Activated effector memory CD4-positive, alpha-beta T cell treated with anti-CD3 and anti-CD28 coated beads, Interleukin-2, amount 50 U/mL, for 16 hours (primary cell): Measurements from ENCODE around the gene SPDL1.
"Not testable (repeated sequence)": the region's sequence is repeated elsewhere in the genome, so short reads cannot be mapped to it uniquely, and the experiment has no call there.

Experiments
- DNase-seq: peaks from one replicate; pipeline ENCODE4 v3.0.0-alpha.2; 2020

Gene SPDL1

GRCh38 chr5:169574134-169574646 is 9.4 kb upstream of the SPDL1 start:
- no peak for DNase-seq

DNA sequence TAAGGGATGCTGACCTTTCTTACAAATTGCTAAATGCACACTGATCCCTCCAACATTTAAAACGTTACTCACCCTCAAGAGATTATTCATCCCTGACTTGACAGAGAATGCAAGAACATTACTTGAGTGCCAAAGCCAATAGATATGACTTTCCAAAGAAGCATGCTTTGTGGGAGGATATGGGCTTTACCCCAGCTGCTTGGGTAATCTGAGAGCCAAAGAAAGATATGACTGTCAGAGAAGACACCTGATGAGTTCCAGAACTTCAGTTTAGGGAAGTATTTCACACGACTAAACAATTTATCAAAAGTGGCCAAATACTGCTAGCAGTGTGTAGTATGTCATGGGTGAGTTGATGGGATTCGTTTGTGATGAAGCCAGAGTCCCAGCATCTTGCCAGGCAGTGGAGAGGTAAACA is 7.4 kb upstream of the SPDL1 start:
- no peak for DNase-seq

DNA sequence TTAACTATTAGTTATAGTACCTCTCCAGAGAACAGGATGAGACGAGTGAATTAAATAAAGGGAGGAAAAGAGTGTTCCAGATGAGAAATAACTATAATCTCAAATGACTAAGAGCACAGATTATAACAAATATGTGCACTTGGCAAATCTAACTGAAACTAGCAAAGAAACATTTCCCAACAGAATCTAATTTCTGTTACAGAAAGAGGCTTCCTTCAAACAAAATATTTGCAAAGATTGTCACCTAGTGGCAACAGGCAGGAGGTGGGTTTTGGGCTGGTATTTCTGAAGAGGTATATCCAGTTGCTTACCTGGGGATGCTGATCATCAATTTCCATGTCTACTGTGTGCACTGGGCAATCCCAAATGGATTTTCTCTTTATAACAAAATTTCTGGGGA is 5.6 kb upstream of the SPDL1 start:
- DNase-seq, result no peak

DNA sequence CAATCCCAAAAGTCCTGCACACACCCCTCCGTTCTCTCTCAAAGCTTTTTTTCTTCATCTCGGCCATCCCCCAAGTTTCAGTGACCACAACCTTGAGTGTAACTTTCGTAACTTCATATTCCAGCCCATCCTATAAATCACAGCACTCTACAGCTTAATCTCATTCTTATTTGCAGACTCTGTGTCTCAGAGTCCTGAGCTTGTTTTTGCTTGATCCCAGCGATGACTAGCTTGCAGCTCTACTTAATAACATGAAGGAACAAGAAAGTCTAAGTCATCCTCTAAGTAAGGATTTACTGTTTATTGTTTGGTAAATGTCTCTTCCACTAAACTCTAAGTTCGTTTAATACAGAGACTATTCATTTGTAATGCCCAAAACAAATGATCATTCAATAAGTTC is 2.6 kb upstream of the SPDL1 start:
- no peak for DNase-seq

DNA sequence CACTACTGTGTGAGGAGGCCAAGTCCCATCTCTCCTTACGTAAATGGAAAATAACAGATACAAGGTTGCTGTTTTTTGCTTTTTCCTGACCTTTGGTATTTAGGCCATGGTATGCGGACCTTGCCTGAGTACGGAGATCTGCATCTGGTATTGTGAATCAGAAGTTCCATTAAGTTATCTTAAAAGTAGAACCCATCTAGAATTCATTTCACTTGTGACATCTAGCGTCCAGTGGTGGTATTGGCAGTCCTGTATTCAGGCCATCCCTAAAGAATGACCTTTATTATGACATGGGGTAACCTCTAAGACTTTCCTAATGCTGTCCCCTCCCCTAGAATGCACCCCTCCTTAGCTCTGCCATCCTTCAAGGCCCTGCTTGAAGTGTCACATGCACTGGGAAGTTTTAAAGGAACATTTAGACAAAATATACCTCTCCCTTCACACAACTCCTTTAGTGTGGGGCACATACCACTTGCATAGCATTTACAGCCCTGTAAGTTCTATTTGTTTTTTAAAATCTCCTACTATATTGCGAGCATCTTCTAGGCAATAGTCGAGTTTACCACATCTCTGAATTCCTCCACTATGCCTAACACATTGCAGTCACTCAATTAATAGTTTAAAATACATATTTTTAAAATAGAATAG is 1.9 kb upstream of the SPDL1 start:
- DNase-seq, result peak; percentile 81

GRCh38 chr5:169583101-169583423 is 511 bp upstream of the SPDL1 start:
- no peak for DNase-seq

- DNase-seq, result no peak
Measured at GRCh38 chr5:169584998-169585451, 1.5 kb downstream of the SPDL1 start.

DNA sequence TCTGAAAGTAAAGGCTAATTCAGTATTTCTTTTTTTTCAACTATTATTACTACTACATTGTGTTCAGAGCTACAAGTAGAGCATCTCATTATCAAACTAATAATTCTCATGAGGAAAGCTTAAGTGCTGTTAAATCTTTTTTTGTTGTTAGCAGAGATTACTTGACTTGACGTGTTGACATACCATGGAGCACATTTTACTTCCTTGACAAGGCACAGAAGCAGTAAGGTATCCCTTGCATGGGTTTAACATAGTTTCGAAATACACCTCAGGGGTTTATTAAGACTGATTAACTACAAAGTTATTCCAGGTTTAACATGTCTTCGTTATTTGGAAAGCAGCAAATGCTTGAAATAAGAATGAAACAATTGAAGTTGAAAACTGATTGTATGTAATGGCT is 7.0 kb downstream of the SPDL1 start:
- no peak for DNase-seq

- no peak for DNase-seq
Measured at GRCh38 chr5:169591636-169592035, 8.1 kb downstream of the SPDL1 start.

DNA sequence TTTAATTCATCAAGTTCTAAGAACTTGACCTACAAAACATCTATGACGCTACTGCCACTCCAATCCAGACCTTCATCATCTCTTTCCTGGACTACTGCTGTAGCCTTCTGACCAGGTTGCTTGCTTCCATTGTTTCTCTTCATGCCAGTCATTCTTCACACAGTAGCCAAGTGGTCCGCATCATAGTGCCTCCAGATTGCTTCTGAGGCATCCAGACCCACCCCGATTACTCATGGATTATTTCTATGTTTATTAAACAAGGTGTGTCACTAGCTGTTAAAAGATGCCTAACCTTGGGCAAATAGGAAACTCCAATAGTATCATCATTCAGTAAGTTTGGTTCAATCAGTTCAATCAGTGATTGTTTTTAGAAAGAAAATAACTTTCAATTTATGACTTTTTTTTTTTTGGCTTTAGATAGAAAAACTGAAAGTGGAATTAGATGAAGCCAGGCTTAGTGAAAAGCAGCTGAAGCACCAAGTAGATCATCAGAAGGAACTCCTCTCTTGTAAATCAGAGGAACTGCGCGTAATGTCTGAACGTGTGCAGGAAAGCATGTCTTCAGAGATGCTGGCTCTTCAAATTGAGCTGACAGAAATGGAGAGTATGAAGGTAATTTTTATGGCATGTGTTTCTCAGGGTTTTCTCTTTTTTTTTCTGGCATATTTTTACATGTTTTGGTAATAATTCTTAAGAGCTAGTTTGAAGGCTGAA is 9.5 kb downstream of the SPDL1 start:
- no peak for DNase-seq

- no peak for DNase-seq
Measured at GRCh38 chr5:169595172-169595820, 11.7 kb downstream of the SPDL1 start.

DNA sequence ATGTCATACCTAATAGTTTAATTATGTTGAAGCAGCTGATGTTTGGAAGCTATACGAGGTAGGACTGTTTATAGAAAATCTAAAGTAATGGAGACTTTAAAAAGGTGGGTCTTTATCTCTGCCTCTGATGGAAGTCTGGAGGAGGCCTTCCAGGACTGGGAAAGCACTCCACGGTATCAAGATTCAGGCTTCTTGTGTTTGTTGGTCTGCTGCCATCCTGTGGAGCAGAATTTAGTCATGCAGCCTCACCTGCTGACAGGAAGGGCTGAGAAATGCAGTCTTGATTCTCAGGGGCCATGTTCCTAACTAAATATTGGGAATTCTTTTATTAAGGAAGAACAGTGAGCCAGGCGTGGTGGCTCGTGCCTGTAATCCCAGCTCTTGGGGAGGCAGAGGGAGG is 15.9 kb downstream of the SPDL1 start:
- DNase-seq, result no peak

- DNase-seq, result no peak
Measured at GRCh38 chr5:169602535-169602934, 19.0 kb downstream of the SPDL1 start.

- no peak for DNase-seq
Measured at GRCh38 chr5:169606279-169606678, 22.7 kb downstream of the SPDL1 start.

DNA sequence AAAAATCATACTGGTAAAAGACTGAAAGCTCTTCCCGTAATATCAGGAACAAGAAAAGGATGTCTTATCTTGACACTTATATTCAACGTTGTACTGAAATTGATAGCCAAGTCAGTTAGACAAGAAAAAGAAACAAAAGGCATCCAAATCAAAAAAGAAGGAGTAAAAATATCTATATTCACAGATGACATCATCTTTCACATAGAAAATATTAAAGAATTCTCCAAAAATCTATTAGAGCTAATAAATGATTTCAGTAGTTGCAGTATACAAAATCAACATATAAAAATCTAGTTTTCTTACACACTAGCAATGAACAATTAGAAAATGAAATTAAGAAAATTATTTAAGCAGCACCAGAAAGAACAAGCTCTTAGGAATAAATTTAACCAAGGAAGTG is 24.3 kb downstream of the SPDL1 start:
- no peak for DNase-seq

DNA sequence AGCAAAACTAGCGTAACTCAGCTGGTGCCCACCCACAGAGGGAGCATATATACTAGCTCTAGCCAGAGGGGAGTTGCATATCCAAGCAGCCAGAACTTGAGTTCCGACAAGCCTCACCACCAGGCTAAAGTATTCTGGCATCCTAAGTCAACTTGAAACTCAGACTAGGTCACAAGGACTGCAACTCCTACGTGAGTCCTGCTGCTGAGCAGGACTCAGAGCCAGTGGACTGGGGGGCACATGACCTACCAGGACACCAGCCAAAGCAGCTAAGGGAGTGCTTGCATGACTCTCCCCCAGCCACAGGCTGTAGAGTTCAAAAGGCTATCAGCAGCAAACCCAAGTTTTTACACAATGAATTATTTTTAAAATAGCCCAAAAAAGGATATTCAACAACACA is 26.1 kb downstream of the SPDL1 start:
- no peak for DNase-seq

GRCh38 chr5:169610606-169611005 is 27.0 kb downstream of the SPDL1 start:
- no peak for DNase-seq

- DNase-seq, result no peak
Measured at GRCh38 chr5:169615561-169615960, 32.0 kb downstream of the SPDL1 start.

DNA sequence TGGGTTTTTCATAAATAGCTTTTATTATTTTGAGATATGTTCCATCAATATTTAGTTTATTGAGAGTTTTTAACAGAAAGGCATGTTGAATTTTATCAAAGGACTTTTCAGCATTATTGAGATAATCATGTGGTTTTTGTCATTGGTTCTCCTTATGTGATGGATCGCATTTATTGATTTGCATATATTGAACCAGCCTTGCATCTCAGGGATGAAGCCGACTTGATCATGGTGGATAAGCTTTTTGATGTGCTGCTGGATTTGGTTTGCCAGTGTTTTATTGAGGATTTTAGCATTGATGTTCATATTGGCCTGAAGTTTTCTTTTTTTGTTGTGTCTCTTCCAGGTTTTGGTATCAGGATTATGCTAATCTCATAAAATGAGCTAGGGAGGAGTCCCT is 40.7 kb downstream of the SPDL1 start:
- not testable (repeated sequence) for DNase-seq

GRCh38 chr5:169626779-169627178 is 43.2 kb downstream of the SPDL1 start:
- DNase-seq, result no peak

GRCh38 chr5:169627551-169627950 is 44.0 kb downstream of the SPDL1 start:
- DNase-seq, result no peak

GRCh38 chr5:169628892-169629291 is 45.3 kb downstream of the SPDL1 start:
- no peak for DNase-seq

GRCh38 chr5:169629847-169630548 is 46.4 kb downstream of the SPDL1 start:
- DNase-seq, result no peak

DNA sequence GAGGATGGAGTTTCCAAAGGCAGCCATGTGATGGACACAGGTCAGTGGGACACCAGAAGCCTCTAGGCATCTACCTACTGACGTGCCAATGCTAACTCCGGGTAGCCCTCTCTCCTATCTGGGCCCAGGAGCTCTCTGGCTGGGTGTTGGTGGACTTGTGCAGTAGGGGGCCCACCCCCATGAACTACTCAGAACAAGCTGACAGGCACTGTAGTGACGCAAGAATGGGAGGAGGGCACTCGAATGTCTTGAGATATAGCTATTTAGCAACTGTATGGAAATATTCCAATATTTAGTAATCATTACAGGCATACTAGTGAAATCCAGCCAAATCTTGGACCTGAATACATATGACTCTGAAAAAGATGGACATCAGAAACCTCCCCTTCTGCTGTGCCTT is 47.8 kb downstream of the SPDL1 start:
- no peak for DNase-seq
